Measurements from ENCODE around the gene SLC39A11. TPM values are rescaled to one million over a fixed set of nuclear protein-coding genes. Genes with fewer than 3 reads are reported as not detected.

SLC39A11 gene
- polyA plus RNA-seq, 1 of the 3 experiments (the other 2 are of a cell fraction): 23.5 TPM

- TF ChIP-seq, protein P1, sequence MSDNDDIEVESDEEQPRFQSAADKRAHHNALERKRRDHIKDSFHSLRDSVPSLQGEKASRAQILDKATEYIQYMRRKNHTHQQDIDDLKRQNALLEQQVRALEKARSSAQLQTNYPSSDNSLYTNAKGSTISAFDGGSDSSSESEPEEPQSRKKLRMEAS (IDR thresholded peaks at IDR 0.05; ENCODE audit: low read depth): no peak
- TF ChIP-seq USF1 (IDR thresholded peaks at IDR 0.05; ENCODE audit: borderline replicate concordance, low read depth) (no peak), NFIC (IDR thresholded peaks at IDR 0.05; ENCODE audit: borderline replicate concordance) (no peak), ZBTB33 (IDR thresholded peaks at IDR 0.05; ENCODE audit: borderline replicate concordance, low read depth) (no peak), CHD2 (IDR thresholded peaks at IDR 0.05; ENCODE audit: low read length, partially characterized antibody) (peak; percentile 58), EP300 (IDR thresholded peaks at IDR 0.05; ENCODE audit: borderline replicate concordance in 1 of 2, low read depth in 1 of 2, low read length in 1 of 2) (peak in 1 of 2 experiments; percentile 43; a peak in 1 of 4 replicates), MXI1 (IDR thresholded peaks at IDR 0.05; ENCODE audit: low read depth, low read length) (0 out of 2 replicates have a peak, but pooled peaks have one; percentile 16), JUND (IDR thresholded peaks at IDR 0.05) (no peak), ELF1 (IDR thresholded peaks at IDR 0.05) (no peak), FOXM1 (IDR thresholded peaks at IDR 0.05; ENCODE audit: low read depth) (no peak), GATA2 (CRISPR knock-in tag; IDR thresholded peaks at IDR 0.05) (peak; percentile 91), EZH2phosphoT487 (IDR thresholded peaks at IDR 0.05; ENCODE audit: borderline replicate concordance, low read depth) (no peak), TAF1 (IDR thresholded peaks at IDR 0.05; ENCODE audit: borderline replicate concordance, low read depth, low read length) (no peak), RFX5 (IDR thresholded peaks at IDR 0.05; ENCODE audit: low read length) (no peak), FOSL2 (IDR thresholded peaks at IDR 0.05; ENCODE audit: borderline replicate concordance, low read depth) (no peak)
- TF ChIP-seq, protein P2, sequence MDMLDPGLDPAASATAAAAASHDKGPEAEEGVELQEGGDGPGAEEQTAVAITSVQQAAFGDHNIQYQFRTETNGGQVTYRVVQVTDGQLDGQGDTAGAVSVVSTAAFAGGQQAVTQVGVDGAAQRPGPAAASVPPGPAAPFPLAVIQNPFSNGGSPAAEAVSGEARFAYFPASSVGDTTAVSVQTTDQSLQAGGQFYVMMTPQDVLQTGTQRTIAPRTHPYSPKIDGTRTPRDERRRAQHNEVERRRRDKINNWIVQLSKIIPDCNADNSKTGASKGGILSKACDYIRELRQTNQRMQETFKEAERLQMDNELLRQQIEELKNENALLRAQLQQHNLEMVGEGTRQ (IDR thresholded peaks at IDR 0.05; ENCODE audit: borderline replicate concordance, low read depth, low read length): no peak
These were observed 299.7 kb downstream of the SLC39A11 start (continued) for GRCh38 chr17:72792771-72793170.

DNA sequence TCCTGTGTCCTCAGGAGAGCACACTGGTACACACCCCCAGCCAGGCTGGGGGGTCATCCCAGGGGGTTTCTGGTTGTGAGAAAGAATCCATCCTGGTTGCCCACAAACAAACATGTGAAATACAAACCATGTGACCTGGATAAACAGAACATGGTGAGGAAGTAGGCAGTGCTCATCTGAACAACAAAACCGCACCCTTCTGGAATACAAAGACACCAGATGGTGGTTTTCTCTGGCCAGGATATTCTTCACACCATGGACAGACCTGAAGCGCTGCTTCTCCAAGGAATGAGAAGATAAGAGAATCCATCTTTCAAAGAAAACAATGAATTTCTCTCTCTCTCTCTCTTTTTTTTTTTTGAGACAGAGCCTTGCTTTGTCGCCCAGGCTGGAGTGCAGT lies 302.3 kb downstream of the SLC39A11 start:
- no peak overlapping the region for H3K4me2 ChIP-seq
- POLR2A ChIA-PET: no interaction called here
- H3K4me1 ChIP-seq (ENCODE audit: control insufficient read depth in 1 of 2, insufficient read depth in 2 of 2, low read depth in 1 of 2, low read length in 1 of 2): peaks cover 0 to 16% of the 10 kb centered on the region in 2 experiments; a peak in 2 of 4 replicates
- DNase-seq: no peak
- no peaks in the 10 kb centered on the region for H3F3A ChIP-seq (replicated peaks; ENCODE audit: insufficient read depth)
- H3K9me3 ChIP-seq: no peaks in the 10 kb centered on the region
- H3K27me3 ChIP-seq (ENCODE audit: insufficient read depth): no peaks in the 10 kb centered on the region
- H3K9ac ChIP-seq: no peak overlapping the region
- no peaks in the 10 kb centered on the region for H3K9me2 ChIP-seq
- H3K4me3 ChIP-seq (ENCODE audit: low read depth in 2 of 2, low read length in 1 of 2): no peak overlapping the region
- CTCF ChIA-PET: interaction anchor here (1.0 kb wide), 1 partner anchor 196 kb away, joined by 3 read pairs; no protein-coding TSS in a partner anchor
- H3K79me2 ChIP-seq (ENCODE audit: insufficient read depth): no peaks in the 10 kb centered on the region
- no peaks in the 10 kb centered on the region for H4K20me1 ChIP-seq (ENCODE audit: insufficient read depth)
- H3K36me3 ChIP-seq (replicated peaks in 1 of 2; ENCODE audit: control insufficient read depth in 1 of 2, insufficient read depth in 2 of 2, low read length in 1 of 2): no peaks in the 10 kb centered on the region
- WGBS (ENCODE audit: low lambda C conversion rate): 94% methylated on average over 3 of the region's 3 CpGs
- no peak overlapping the region for H2AFZ ChIP-seq (ENCODE audit: low read depth)
- no peak overlapping the region for H3K27ac ChIP-seq (ENCODE audit: low read depth in 2 of 2, low read length in 1 of 2)
- TF ChIP-seq RCOR1 (IDR thresholded peaks at IDR 0.05; ENCODE audit: low read length) (no peak), RAD21 (IDR thresholded peaks at IDR 0.05; ENCODE audit: low read length) (no peak), GATA2 (CRISPR knock-in tag; IDR thresholded peaks at IDR 0.05) (no peak), EP300 (IDR thresholded peaks at IDR 0.05; ENCODE audit: borderline replicate concordance in 1 of 2, low read depth in 1 of 2, low read length in 1 of 2) (no peak), ZBTB33 (IDR thresholded peaks at IDR 0.05; ENCODE audit: borderline replicate concordance, low read depth) (no peak), MXI1 (IDR thresholded peaks at IDR 0.05; ENCODE audit: low read depth, low read length) (no peak), RFX5 (IDR thresholded peaks at IDR 0.05; ENCODE audit: low read length) (no peak), YY1 (IDR thresholded peaks at IDR 0.05; ENCODE audit: low read depth) (no peak), TAF1 (IDR thresholded peaks at IDR 0.05; ENCODE audit: borderline replicate concordance, low read depth, low read length) (no peak), NRF1 (IDR thresholded peaks at IDR 0.05; ENCODE audit: low read depth, low read length) (no peak)
- TF ChIP-seq, protein P1 (IDR thresholded peaks at IDR 0.05; ENCODE audit: low read depth): no peak
- TF ChIP-seq, protein P3, sequence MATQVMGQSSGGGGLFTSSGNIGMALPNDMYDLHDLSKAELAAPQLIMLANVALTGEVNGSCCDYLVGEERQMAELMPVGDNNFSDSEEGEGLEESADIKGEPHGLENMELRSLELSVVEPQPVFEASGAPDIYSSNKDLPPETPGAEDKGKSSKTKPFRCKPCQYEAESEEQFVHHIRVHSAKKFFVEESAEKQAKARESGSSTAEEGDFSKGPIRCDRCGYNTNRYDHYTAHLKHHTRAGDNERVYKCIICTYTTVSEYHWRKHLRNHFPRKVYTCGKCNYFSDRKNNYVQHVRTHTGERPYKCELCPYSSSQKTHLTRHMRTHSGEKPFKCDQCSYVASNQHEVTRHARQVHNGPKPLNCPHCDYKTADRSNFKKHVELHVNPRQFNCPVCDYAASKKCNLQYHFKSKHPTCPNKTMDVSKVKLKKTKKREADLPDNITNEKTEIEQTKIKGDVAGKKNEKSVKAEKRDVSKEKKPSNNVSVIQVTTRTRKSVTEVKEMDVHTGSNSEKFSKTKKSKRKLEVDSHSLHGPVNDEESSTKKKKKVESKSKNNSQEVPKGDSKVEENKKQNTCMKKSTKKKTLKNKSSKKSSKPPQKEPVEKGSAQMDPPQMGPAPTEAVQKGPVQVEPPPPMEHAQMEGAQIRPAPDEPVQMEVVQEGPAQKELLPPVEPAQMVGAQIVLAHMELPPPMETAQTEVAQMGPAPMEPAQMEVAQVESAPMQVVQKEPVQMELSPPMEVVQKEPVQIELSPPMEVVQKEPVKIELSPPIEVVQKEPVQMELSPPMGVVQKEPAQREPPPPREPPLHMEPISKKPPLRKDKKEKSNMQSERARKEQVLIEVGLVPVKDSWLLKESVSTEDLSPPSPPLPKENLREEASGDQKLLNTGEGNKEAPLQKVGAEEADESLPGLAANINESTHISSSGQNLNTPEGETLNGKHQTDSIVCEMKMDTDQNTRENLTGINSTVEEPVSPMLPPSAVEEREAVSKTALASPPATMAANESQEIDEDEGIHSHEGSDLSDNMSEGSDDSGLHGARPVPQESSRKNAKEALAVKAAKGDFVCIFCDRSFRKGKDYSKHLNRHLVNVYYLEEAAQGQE (IDR thresholded peaks at IDR 0.05; ENCODE audit: low read depth, low read length): no peak
